ENCODE measurements around the gene LY9.
"Not testable (repeated sequence)": the region's sequence is repeated elsewhere in the genome, so short reads cannot be mapped to it uniquely, and the experiment has no call there.

The LY9 gene

GRCh38 chr1:160774886-160775719, 20.9 kb upstream of the LY9 start:
- DNase-seq (ENCODE audit: low read depth in 1 of 2, low spot score in 1 of 2): no peak

- DNase-seq (ENCODE audit: low read depth in 1 of 2, low spot score in 1 of 2): no peak
Measured at GRCh38 chr1:160776178-160776577, 19.8 kb upstream of the LY9 start.

- no peak for DNase-seq (ENCODE audit: low read depth in 1 of 2, low spot score in 1 of 2)
Measured at GRCh38 chr1:160777486-160778089, 18.4 kb upstream of the LY9 start.

GRCh38 chr1:160778976-160779375, 17.0 kb upstream of the LY9 start:
- DNase-seq (ENCODE audit: low read depth in 1 of 2, low spot score in 1 of 2): no peak

GRCh38 chr1:160779626-160780397, 16.2 kb upstream of the LY9 start:
- no peak for DNase-seq (ENCODE audit: low read depth in 1 of 2, low spot score in 1 of 2)

GRCh38 chr1:160780398-160780755, 15.6 kb upstream of the LY9 start:
- DNase-seq (ENCODE audit: low read depth in 1 of 2, low spot score in 1 of 2): no peak

GRCh38 chr1:160781186-160781766, 14.7 kb upstream of the LY9 start:
- DNase-seq (ENCODE audit: low read depth in 1 of 2, low spot score in 1 of 2): no peak

- no peak for DNase-seq (ENCODE audit: low read depth in 1 of 2, low spot score in 1 of 2)
Measured at GRCh38 chr1:160781914-160782689, 13.9 kb upstream of the LY9 start.

- DNase-seq (ENCODE audit: low read depth in 1 of 2, low spot score in 1 of 2): not testable (repeated sequence)
Measured at GRCh38 chr1:160782988-160783765, 12.8 kb upstream of the LY9 start.

GRCh38 chr1:160789051-160789701, 6.8 kb upstream of the LY9 start:
- no peak for DNase-seq (ENCODE audit: low read depth in 1 of 2, low spot score in 1 of 2)

- no peak for DNase-seq (ENCODE audit: low read depth in 1 of 2, low spot score in 1 of 2)
Measured at GRCh38 chr1:160789702-160790611, 6.0 kb upstream of the LY9 start.

- DNase-seq (ENCODE audit: low read depth in 1 of 2, low spot score in 1 of 2): no peak
Measured at GRCh38 chr1:160794376-160794775, 1.6 kb upstream of the LY9 start.

GRCh38 chr1:160797271-160797709, 1.3 kb downstream of the LY9 start:
- no peak for DNase-seq (ENCODE audit: low read depth in 1 of 2, low spot score in 1 of 2)

- peak; percentile 29 to 33 for DNase-seq (ENCODE audit: low read depth in 1 of 2, low spot score in 1 of 2)
Measured at GRCh38 chr1:160797861-160798273, 1.9 kb downstream of the LY9 start.

GRCh38 chr1:160798439-160798838, 2.5 kb downstream of the LY9 start:
- DNase-seq (ENCODE audit: low read depth in 1 of 2, low spot score in 1 of 2): no peak

- DNase-seq (ENCODE audit: low read depth in 1 of 2, low spot score in 1 of 2): no peak
Measured at GRCh38 chr1:160799641-160800040, 3.7 kb downstream of the LY9 start.

- no peak for DNase-seq (ENCODE audit: low read depth in 1 of 2, low spot score in 1 of 2)
Measured at GRCh38 chr1:160800142-160800541, 4.2 kb downstream of the LY9 start.

- no peak for DNase-seq (ENCODE audit: low read depth in 1 of 2, low spot score in 1 of 2)
Measured at GRCh38 chr1:160800645-160801408, 4.9 kb downstream of the LY9 start.

All from stimulated activated CD4-positive, alpha-beta T cell treated with anti-CD3 and anti-CD28 coated beads, Interleukin-15, amount 100 ng/mL, for 1 hour (primary cell).